Measurements from ENCODE around the gene VMP1.
"Not testable (repeated sequence)": the region's sequence is repeated elsewhere in the genome, so short reads cannot be mapped to it uniquely, and the experiment has no call there.

Gene VMP1

GRCh38 chr17:59812139-59812538 is 104.7 kb downstream of the VMP1 start:
- no peak for DNase-seq (ENCODE audit: low read depth)

- DNase-seq (ENCODE audit: low read depth) = no peak
These were observed 106.8 kb downstream of the VMP1 start for GRCh38 chr17:59814276-59814675.

GRCh38 chr17:59814685-59815084 is 107.2 kb downstream of the VMP1 start:
- DNase-seq (ENCODE audit: low read depth) = no peak

GRCh38 chr17:59815965-59816364 is 108.5 kb downstream of the VMP1 start:
- no peak for DNase-seq (ENCODE audit: low read depth)

GRCh38 chr17:59825533-59826322 is 118.3 kb downstream of the VMP1 start:
- no peak for DNase-seq (ENCODE audit: low read depth)

DNA sequence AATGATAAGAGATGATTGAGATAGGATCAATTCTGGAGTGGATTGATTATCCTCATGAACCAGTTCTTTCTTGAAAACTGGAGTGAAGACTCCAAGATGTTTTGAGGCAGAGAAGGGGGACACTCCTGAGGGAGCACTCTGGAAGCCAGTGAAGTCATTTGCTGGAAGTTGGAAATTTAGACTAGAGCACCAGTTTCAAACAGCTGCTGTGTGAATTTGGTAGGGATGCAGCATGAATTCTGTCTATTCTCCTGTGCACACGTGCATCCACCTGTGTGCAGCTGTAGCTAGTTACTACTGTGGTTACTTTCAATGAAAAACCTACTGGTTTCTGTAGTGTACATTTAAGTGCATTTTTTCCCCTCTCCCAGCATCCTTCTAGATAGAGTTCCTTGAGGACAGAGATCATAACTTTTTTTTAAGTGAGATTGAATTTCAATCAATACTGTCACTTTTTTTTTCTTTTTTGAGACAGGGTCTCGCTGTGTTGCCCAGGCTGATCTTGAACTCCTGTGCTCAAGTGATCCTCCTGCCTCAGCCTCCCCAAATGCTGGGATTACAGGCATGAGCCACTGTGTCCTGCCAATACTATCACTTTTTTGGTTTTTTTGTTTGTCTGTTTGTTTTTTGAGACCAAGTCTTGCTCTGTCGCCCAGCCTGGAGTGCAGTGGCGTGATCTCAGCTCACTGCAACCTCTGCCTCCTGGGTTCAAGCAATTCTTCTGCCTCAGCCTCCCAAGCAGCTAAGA is 119.4 kb downstream of the VMP1 start:
- no peak for DNase-seq (ENCODE audit: low read depth)

GRCh38 chr17:59827721-59828477 is 120.4 kb downstream of the VMP1 start:
- DNase-seq (ENCODE audit: low read depth) = no peak

GRCh38 chr17:59828478-59828760 is 121.0 kb downstream of the VMP1 start:
- no peak for DNase-seq (ENCODE audit: low read depth)

DNA sequence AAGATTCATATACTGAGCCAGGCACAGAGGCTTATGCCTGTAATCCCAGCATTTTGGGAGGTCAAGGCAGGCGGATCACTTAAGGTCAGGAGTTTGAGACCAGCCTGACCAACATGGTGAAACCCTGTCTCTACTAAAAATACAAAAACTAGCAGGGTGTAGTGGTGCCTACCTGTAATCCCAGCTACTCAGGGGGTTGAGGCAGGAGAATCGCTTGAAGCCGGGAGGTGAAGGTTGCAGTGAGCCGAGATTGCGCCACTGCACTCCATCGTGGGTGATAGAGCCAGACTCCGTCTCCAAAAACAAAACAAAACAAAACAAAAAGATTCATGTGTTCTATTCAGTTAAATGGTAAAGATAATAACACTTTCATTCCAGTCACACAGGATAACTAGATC is 121.4 kb downstream of the VMP1 start:
- not testable (repeated sequence) for DNase-seq (ENCODE audit: low read depth)

GRCh38 chr17:59829217-59830006 is 122.0 kb downstream of the VMP1 start:
- DNase-seq (ENCODE audit: low read depth) = no peak

- no peak for DNase-seq (ENCODE audit: low read depth)
These were observed 122.7 kb downstream of the VMP1 start for GRCh38 chr17:59830007-59830630.

- no peak for DNase-seq (ENCODE audit: low read depth)
These were observed 123.5 kb downstream of the VMP1 start for GRCh38 chr17:59830846-59831486.

GRCh38 chr17:59832883-59833379 is 125.5 kb downstream of the VMP1 start:
- DNase-seq (ENCODE audit: low read depth) = no peak

DNA sequence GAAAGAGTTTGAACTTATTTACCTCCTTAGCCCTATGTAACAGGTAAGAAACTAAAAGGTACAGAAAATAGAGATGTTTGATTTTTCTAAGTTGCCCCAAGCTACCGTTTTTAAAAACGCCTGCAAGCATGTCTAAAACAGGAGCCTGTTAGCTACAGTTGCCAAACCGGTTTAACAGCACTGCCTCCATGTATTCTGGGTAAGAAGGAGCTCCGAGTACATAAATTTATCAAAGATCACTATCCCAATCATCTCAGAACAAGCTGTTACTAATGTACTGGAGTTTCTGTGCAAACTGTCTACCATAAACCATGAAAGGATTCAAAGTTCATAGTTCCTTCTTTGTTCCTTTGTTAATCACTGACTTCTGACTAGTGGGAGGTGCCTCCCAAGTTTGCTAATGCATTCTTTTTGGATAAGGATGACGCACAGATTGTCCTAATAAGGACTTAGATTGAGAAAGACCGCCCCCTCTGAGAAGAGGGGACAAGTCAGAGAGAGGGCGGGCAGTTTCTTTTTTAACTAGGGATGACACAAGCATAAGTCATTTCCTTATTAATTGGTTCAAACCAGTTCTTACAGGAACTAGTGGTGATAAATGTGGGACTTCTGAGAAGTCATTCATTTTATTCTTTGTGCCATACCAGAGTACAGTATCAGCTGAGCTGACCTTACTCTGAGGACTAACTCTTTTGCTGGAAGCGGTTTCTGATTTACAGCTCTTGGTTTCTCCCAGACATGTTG is 130.0 kb downstream of the VMP1 start:
- DNase-seq (ENCODE audit: low read depth) = peak; percentile 65

DNA sequence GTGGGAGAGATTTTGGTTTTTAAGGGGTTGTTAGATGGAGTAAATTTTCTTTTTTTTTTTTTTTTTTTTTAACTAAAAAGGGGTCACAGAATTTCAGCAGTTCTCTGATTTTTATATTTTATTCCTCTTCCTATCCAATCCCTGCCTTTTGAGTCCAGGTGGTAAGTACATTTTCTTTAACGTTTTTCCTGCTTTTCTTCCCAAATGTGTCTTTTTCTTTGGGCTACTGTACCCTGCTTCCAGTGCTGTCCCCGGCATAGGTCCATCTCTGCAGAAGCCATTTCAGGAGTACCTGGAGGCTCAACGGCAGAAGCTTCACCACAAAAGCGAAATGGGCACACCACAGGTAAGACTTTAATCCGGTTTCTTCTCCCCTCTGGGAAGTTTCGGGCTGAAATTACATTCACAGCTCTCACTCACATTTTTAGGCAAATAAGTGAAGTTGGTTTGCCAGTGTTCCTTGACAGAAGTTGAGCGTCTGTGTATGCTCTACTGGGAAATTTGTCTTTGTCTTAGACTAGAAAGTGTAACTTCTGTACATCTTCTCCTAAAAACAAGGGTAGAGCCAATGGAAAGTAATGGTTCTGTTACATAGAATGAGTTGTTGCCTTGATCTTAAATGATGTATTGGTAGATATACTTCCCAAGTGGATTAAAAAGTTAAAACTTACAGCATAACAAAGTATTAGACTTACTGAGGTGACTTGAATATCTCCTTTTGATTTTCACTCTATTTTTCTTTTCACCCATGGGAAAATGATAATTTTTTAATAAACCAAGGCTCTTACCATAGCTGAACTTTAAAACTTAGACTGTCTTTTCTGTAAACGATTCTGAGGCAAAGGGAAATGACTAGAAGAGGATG is 130.8 kb downstream of the VMP1 start:
- DNase-seq (ENCODE audit: low read depth) = no peak

GRCh38 chr17:59839651-59840328 is 132.3 kb downstream of the VMP1 start:
- DNase-seq (ENCODE audit: low read depth) = no peak

DNA sequence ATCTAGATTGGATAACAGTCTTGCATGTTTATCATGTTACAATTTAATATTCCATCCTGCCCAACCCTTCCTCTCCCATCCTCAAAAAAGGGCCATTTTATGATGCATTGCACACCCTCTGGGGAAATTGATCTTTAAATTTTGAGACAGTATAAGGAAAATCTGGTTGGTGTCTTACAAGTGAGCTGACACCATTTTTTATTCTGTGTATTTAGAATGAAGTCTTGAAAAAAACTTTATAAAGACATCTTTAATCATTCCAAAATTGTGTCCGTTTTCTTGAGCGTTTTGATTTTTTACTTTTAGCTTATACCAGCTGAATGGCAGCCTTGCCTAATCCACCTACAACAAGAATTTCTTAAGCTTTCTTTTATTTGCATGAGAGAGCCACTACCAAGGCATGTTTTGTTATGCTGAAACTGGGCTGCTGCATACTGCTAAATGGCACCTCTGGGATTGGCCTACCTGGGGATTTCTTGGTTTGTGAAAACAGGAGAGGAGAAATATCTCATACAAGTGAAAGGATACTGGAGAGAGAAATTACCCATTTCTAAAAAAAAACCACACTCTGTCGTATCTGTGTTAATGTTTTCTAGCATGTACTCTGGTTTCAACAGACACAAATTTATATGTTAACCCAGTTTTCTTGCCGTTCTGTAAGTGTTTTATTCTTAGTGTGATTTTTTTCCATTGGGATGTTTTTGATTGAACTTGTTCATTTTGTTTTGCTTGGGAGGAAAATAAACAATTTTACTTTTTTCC is 133.1 kb downstream of the VMP1 start:
- no peak for DNase-seq (ENCODE audit: low read depth)

All from T follicular helper cell (primary cell).